Amygdala (tissue), 56 donors: Measurements from ENCODE around the gene ADORA1.

Source experiments
- DNase-seq, 56 donors: peaks; one replicate each; lab custom pipeline; 2025; lab: John Stamatoyannopoulos, UW

ADORA1 gene

GRCh38 chr1:203201516-203202205 is 74.1 kb downstream of the ADORA1 start:
- no peak for DNase-seq

GRCh38 chr1:203202431-203203245 is 75.1 kb downstream of the ADORA1 start:
- no peak for DNase-seq

- DNase-seq = no peak
Measured at GRCh38 chr1:203204756-203205155, 77.2 kb downstream of the ADORA1 start.

- DNase-seq = no peak
Measured at GRCh38 chr1:203206129-203206687, 78.7 kb downstream of the ADORA1 start.

GRCh38 chr1:203207751-203208150 is 80.2 kb downstream of the ADORA1 start:
- DNase-seq = no peak

- DNase-seq = no peak
Measured at GRCh38 chr1:203208181-203208580, 80.7 kb downstream of the ADORA1 start.

- DNase-seq = no peak
Measured at GRCh38 chr1:203210350-203210749, 82.8 kb downstream of the ADORA1 start.

GRCh38 chr1:203210988-203211387 is 83.5 kb downstream of the ADORA1 start:
- no peak for DNase-seq

- DNase-seq = no peak
Measured at GRCh38 chr1:203211812-203212211, 84.3 kb downstream of the ADORA1 start.

- DNase-seq = no peak
Measured at GRCh38 chr1:203213126-203213525, 85.6 kb downstream of the ADORA1 start.

- DNase-seq = no peak
Measured at GRCh38 chr1:203214871-203215270, 87.3 kb downstream of the ADORA1 start.

- DNase-seq = no peak
Measured at GRCh38 chr1:203215573-203215972, 88.0 kb downstream of the ADORA1 start.

- peak in 41 of 56 donors; percentile 9 to 76 (median 35) for DNase-seq
Measured at GRCh38 chr1:203216274-203217138, 89.0 kb downstream of the ADORA1 start.
